HL-60 (cell line): Measurements from ENCODE around the gene APOL3.
"Not testable (repeated sequence)": the region's sequence is repeated elsewhere in the genome, so short reads cannot be mapped to it uniquely, and the experiment has no call there.

ENCODE experiments used
- POLR2AphosphoS5 ChIP-seq: IDR thresholded peaks from 2 replicates; pipeline ENCODE4 v1.6.1; 2012; ENCODE audit warnings: low read depth
- TF ChIP-seq, protein P1 (sequence below): IDR thresholded peaks from one replicate; pipeline ENCODE4 v1.5.1; 2011; ENCODE audit warnings: low read length, control low read depth, inconsistent platforms; ENCODE audit not compliant: insufficient read depth

DNA sequence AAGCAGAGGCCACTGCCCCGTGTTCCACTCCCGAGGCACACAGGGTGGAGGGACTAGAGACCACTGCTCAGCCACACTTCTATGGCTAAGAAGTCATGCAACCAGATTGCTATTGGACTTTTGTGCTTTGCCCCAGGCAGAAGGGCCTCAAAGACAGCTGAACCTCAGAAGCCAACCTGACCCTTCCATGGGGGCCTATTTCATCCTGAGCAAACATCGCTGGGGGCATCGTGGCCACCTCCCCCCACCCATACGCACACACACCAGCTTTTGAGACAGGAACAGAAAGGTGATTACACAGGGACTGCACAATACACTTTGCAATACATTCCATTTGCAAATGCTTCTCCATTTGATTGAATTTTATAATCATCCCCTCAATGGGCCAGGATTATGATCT is 45.0 kb upstream of the APOL3 start:
- TF ChIP-seq, protein P1, sequence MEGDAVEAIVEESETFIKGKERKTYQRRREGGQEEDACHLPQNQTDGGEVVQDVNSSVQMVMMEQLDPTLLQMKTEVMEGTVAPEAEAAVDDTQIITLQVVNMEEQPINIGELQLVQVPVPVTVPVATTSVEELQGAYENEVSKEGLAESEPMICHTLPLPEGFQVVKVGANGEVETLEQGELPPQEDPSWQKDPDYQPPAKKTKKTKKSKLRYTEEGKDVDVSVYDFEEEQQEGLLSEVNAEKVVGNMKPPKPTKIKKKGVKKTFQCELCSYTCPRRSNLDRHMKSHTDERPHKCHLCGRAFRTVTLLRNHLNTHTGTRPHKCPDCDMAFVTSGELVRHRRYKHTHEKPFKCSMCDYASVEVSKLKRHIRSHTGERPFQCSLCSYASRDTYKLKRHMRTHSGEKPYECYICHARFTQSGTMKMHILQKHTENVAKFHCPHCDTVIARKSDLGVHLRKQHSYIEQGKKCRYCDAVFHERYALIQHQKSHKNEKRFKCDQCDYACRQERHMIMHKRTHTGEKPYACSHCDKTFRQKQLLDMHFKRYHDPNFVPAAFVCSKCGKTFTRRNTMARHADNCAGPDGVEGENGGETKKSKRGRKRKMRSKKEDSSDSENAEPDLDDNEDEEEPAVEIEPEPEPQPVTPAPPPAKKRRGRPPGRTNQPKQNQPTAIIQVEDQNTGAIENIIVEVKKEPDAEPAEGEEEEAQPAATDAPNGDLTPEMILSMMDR: not testable (repeated sequence)
- not testable (repeated sequence) for TF ChIP-seq POLR2AphosphoS5
